ENCODE results near the gene DHX29. TPM values are rescaled to one million over a fixed set of nuclear protein-coding genes. Genes with fewer than 3 reads are reported as not detected.

The DHX29 gene
- total RNA-seq, 1 experiment from 2014 or later: 24.3 TPM

DNA sequence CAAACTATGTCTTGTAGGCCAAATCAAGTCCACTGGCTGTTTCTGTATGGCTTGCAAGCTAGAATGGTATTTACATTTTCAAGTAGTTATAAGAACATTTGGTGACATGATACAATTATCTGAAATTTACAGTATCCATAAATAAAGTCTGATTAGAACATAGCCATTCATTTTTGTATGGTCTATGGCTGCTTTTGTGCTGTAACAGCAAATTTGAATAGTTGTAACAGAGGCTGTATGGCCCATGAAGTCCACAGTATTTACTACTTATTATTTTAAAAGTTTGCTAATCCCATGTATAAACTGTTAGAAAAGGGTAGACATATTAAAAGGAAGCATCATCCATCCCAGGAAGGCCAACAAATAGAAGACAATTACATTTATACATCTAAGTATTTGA, 17.7 kb downstream of the DHX29 start:
- no peak for ATAC-seq
- H3K79me2 ChIP-seq (ENCODE audit: insufficient read depth, low read length): no peaks in the 10 kb centered on the region
- POLR2A ChIA-PET: no interaction called here
- BruUV-seq (replicated peaks): no TSS peak
- DNase-seq (ENCODE audit: low read depth, low spot score): no peak
- no peak overlapping the region for H3K4me3 ChIP-seq (replicated peaks in 1 of 2; ENCODE audit: low read depth in 1 of 2, low read length in 2 of 2)
- no peak overlapping the region for H3K4me2 ChIP-seq (ENCODE audit: low read length)
- H3K27ac ChIP-seq (ENCODE audit: low read depth, low read length): no peak overlapping the region
- CTCF ChIA-PET: no interaction called here
- intact Hi-C loops (cut with micrococcal nuclease): loop anchor here (2.0 kb wide), 1 partner anchor 51 kb away; no protein-coding TSS in a partner anchor
- H3K9me2 ChIP-seq (ENCODE audit: insufficient read depth): no peaks in the 10 kb centered on the region
- H2AFZ ChIP-seq (ENCODE audit: low read depth, low read length, poor library complexity, severe bottlenecking): no peak overlapping the region
- peaks cover 31 to 43% of the 10 kb centered on the region in 2 experiments; a peak in 3 of 4 replicates for H3K36me3 ChIP-seq (ENCODE audit: control insufficient read depth in 1 of 2, insufficient read depth in 2 of 2, low read length in 2 of 2)
- RAD21 ChIA-PET (ENCODE audit: low non-redundant PET in 1 of 2, low total read pairs in 2 of 2, uncharacterized antibody in 2 of 2, unreplicated experiment in 2 of 2): no interaction called here
- no peaks in the 10 kb centered on the region for H3K27me3 ChIP-seq (ENCODE audit: insufficient read depth, low read length)
- no peaks in the 10 kb centered on the region for H3K9me3 ChIP-seq (ENCODE audit: control insufficient read depth in 1 of 2, insufficient read depth in 1 of 2, low read depth in 1 of 2, low read length in 2 of 2)
- no peak overlapping the region for H3K9ac ChIP-seq (ENCODE audit: low read length)
- TF ChIP-seq EZH2 (IDR thresholded peaks at IDR 0.05) (no peak), POLR2A (IDR thresholded peaks at IDR 0.05; ENCODE audit: borderline replicate concordance, extremely low read depth, insufficient read depth, insufficient read length) (no peak), ELF1 (IDR thresholded peaks at IDR 0.05; ENCODE audit: borderline replicate concordance, low read depth) (no peak), SP1 (IDR thresholded peaks at IDR 0.05; ENCODE audit: low read depth) (no peak), EGR1 (IDR thresholded peaks at IDR 0.05; ENCODE audit: low read depth) (no peak), SIN3A (IDR thresholded peaks at IDR 0.05; ENCODE audit: low read depth) (no peak), JUND (IDR thresholded peaks at IDR 0.05) (no peak), FOSL1 (IDR thresholded peaks at IDR 0.05; ENCODE audit: low read depth) (no peak), ZNF274 (IDR thresholded peaks at IDR 0.05; ENCODE audit: low read depth, low read length) (no peak), CBX3 (IDR thresholded peaks at IDR 0.05; ENCODE audit: low read depth) (no peak), YY1 (IDR thresholded peaks at IDR 0.05; ENCODE audit: extremely low read depth, insufficient replicate concordance, low read depth, low read length) (no peak)
- TF ChIP-seq, protein P1, sequence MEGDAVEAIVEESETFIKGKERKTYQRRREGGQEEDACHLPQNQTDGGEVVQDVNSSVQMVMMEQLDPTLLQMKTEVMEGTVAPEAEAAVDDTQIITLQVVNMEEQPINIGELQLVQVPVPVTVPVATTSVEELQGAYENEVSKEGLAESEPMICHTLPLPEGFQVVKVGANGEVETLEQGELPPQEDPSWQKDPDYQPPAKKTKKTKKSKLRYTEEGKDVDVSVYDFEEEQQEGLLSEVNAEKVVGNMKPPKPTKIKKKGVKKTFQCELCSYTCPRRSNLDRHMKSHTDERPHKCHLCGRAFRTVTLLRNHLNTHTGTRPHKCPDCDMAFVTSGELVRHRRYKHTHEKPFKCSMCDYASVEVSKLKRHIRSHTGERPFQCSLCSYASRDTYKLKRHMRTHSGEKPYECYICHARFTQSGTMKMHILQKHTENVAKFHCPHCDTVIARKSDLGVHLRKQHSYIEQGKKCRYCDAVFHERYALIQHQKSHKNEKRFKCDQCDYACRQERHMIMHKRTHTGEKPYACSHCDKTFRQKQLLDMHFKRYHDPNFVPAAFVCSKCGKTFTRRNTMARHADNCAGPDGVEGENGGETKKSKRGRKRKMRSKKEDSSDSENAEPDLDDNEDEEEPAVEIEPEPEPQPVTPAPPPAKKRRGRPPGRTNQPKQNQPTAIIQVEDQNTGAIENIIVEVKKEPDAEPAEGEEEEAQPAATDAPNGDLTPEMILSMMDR (IDR thresholded peaks at IDR 0.05 in 2 of 3, conservative IDR thresholded peaks at IDR 0.05 in 1 of 3; ENCODE audit: borderline replicate concordance in 1 of 3, insufficient read depth in 1 of 3, low read depth in 2 of 3, low read length in 2 of 3): no peak
- TF ChIP-seq, protein P2, sequence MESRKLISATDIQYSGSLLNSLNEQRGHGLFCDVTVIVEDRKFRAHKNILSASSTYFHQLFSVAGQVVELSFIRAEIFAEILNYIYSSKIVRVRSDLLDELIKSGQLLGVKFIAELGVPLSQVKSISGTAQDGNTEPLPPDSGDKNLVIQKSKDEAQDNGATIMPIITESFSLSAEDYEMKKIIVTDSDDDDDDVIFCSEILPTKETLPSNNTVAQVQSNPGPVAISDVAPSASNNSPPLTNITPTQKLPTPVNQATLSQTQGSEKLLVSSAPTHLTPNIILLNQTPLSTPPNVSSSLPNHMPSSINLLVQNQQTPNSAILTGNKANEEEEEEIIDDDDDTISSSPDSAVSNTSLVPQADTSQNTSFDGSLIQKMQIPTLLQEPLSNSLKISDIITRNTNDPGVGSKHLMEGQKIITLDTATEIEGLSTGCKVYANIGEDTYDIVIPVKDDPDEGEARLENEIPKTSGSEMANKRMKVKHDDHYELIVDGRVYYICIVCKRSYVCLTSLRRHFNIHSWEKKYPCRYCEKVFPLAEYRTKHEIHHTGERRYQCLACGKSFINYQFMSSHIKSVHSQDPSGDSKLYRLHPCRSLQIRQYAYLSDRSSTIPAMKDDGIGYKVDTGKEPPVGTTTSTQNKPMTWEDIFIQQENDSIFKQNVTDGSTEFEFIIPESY (IDR thresholded peaks at IDR 0.05; ENCODE audit: extremely low read depth, insufficient replicate concordance, low read length): no peak
- TF ChIP-seq, protein P3, sequence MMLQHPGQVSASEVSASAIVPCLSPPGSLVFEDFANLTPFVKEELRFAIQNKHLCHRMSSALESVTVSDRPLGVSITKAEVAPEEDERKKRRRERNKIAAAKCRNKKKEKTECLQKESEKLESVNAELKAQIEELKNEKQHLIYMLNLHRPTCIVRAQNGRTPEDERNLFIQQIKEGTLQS (IDR thresholded peaks at IDR 0.05): no peak
- TF ChIP-seq, protein P4, sequence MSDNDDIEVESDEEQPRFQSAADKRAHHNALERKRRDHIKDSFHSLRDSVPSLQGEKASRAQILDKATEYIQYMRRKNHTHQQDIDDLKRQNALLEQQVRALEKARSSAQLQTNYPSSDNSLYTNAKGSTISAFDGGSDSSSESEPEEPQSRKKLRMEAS (IDR thresholded peaks at IDR 0.05): no peak
- no peaks in the 10 kb centered on the region for H4K20me1 ChIP-seq (ENCODE audit: insufficient read depth)
- H3K4me1 ChIP-seq (ENCODE audit: control insufficient read depth in 1 of 2, insufficient read depth in 2 of 2, low read length in 2 of 2): no peaks in the 10 kb centered on the region

Measured in HCT116 (cell line).